ENCODE measurements around the gene CDKN1A. TPM values are rescaled to one million over a fixed set of nuclear protein-coding genes. Genes with fewer than 3 reads are reported as not detected.

CDKN1A gene
- total RNA-seq, 4 donors from 2014 or later, result 110 to 346 (median 260) TPM

DNA sequence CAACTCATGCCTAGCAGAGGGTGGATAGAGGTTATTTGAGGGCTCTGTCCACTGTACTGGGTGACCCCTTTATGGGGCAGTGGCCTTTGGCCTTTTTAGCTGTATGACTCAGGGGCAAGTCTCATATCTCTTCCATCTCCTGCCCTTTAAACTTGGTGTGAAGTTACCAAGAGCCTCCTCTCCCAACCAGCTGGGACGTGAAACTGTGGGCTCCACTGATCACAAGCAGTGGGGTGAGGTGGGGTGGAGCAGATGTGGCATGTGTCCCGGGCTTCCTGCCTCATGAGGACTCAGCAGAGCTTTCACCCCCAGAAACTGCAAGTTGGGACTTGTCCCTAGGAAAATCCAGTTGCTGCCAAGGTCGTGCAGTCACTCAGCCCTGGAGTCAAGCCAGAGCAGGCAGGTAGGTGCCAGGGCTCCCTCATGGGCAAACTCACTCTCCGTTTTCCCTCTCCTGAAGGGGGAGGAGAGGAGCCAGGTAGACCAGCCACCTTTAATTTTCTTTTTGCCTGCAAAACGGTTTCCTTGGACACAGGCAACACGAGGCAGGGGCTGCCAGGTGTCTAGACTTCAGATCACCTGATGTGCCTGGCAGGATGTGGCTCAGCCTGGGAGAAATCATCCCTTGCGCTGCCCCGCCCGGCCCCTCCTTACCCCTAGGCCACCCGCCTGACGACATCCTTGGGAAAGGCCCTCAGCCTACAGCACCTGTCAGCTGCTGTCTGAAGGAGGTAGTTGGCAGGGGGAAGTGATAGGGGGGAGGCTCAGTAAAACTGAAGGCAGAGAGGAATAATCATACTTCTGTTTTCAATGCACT is 4.0 kb downstream of the CDKN1A start:
- Histone ChIP-seq H3K27me3 (no peaks in the 10 kb centered on the region), H3K36me3 (peaks cover 22 to 49% of the 10 kb centered on the region in 2 donors), H3K9me3 (no peaks in the 10 kb centered on the region), H3K27ac (peak overlapping the region in 3 of 4 donors; percentile 99 to 100 (median 100)), H3K4me3 (peak overlapping the region in 2 of 4 donors; percentile 19 to 27), H3K4me1 (peaks cover 26 to 35% of the 10 kb centered on the region in 2 donors)
- no peak for TF ChIP-seq CTCF (IDR thresholded peaks at IDR 0.05 in 4 of 5, conservative IDR thresholded peaks at IDR 0.05 in 1 of 5)
- in situ Hi-C loops (cut with MboI; ENCODE audit: low sequenced_read_pairs in 4 of 4), result loop anchor here (5.0 to 25.0 kb wide), 4 partner anchors 58 to 258 kb away; partner anchors contain the start of genes KCTD20 (in 1 of the 4) and PXT1 (in 1 of the 4)
- peak in 1 of 2 donors; percentile 13 for ATAC-seq
- peak in 1 of 2 donors; percentile 91 for DNase-seq
- intact Hi-C loops (cut with DNase I; ENCODE audit: low total_unique reads), result loop anchor here (5.0 kb wide), 3 partner anchors 170 to 955 kb away; no protein-coding TSS in a partner anchor

DNA sequence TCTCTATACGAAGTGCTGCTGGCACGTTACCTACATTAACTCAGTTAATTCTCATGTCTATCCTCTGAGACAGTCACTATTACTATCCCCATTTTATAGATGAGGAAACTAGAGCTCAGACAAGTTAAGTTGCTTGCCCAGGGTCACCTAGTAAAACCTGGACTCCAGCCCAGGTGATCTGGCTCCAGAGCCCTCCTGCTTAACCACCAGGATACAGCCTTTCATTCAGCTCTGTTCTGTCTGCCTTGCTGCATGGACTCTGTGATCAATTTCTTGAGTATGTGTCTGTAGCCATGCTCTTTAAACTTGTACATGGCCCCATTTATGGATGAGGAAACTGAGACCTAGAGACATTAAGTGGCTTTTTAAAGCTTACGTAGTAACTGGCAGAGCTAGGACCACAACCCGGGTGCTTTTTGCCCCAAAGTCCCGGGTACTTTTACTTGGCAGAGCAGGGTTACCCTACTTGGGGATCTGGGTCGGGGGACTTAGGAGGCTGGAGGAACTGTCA is 4.7 kb downstream of the CDKN1A start:
- H3K36me3 ChIP-seq, result peaks cover 22 to 49% of the 10 kb centered on the region in 2 donors
- H3K9me3 ChIP-seq, result no peaks in the 10 kb centered on the region
- in situ Hi-C loops (cut with MboI; ENCODE audit: low sequenced_read_pairs in 4 of 4) (loop anchor here (5.0 to 25.0 kb wide), 4 partner anchors 58 to 258 kb away; partner anchors contain the start of genes KCTD20 (in 1 of the 4) and PXT1 (in 1 of the 4)), intact Hi-C loops (cut with DNase I; ENCODE audit: low total_unique reads) (loop anchor here (5.0 kb wide), 3 partner anchors 169 to 956 kb away; no protein-coding TSS in a partner anchor)
- peaks cover 19 to 28% of the 10 kb centered on the region in 2 donors for H3K4me1 ChIP-seq
- TF ChIP-seq CTCF (IDR thresholded peaks at IDR 0.05 in 4 of 5, conservative IDR thresholded peaks at IDR 0.05 in 1 of 5) (no peak), POLR2A (IDR thresholded peaks at IDR 0.05) (no peak)
- no peaks in the 10 kb centered on the region for H3K27me3 ChIP-seq
- H3K27ac ChIP-seq, result peak overlapping the region in 3 of 4 donors; percentile 99 to 100 (median 100)
- DNase-seq, result no peak
- no peak overlapping the region for H3K4me3 ChIP-seq
- no peak for ATAC-seq

- in situ Hi-C loops (cut with MboI; ENCODE audit: low sequenced_read_pairs in 4 of 4), result loop anchor here (5.0 to 25.0 kb wide), 4 partner anchors 59 to 259 kb away; partner anchors contain the start of genes KCTD20 (in 1 of the 4) and PXT1 (in 1 of the 4)
Observed at GRCh38 chr6:36683656-36684446, 5.3 kb downstream of the CDKN1A start.

More at GRCh38 chr6:36683656-36684446, 5.3 kb downstream of the CDKN1A start:
- no peak for ATAC-seq
- Histone ChIP-seq H3K4me3 (no peak overlapping the region), H3K27me3 (no peaks in the 10 kb centered on the region), H3K4me1 (peaks cover 19 to 28% of the 10 kb centered on the region in 2 donors), H3K9me3 (no peaks in the 10 kb centered on the region), H3K27ac (peak overlapping the region in 3 of 4 donors; percentile 99 to 100 (median 100)), H3K36me3 (peaks cover 22 to 49% of the 10 kb centered on the region in 2 donors)
- no peak for DNase-seq
- intact Hi-C loops (cut with DNase I; ENCODE audit: low total_unique reads), result loop anchor here (5.0 kb wide), 3 partner anchors 168 to 957 kb away; no protein-coding TSS in a partner anchor
- TF ChIP-seq POLR2A (IDR thresholded peaks at IDR 0.05) (no peak), CTCF (IDR thresholded peaks at IDR 0.05 in 4 of 5, conservative IDR thresholded peaks at IDR 0.05 in 1 of 5) (no peak)
